Caco-2 (cell line): ENCODE results near the gene KMT5B. TPM values are rescaled to one million over a fixed set of nuclear protein-coding genes. Genes with fewer than 3 reads are reported as not detected.

Source experiments
- Bru-seq: library from RNA; stranded (reverse); fragments of 400-500 nt; gene quantifications from one replicate; lab custom pipeline; 2021; lab: Mats Ljungman, UMichigan
- BruChase-seq, 2 experiments: library from RNA; stranded (reverse); fragments of 400-500 nt; gene quantifications; one replicate each; lab custom pipeline; 2021; lab: Mats Ljungman, UMichigan
- BruUV-seq: library from RNA; stranded (reverse); fragments of 400-500 nt; replicated peaks from 2 replicates; lab custom pipeline; 2021; lab: Mats Ljungman, UMichigan
- CTCF ChIA-PET: fragments of 300-600 bp; sonication (Branson Sonifier 250); formaldehyde crosslinking; loops from one replicate; lab custom pipeline; 2022; ENCODE audit warnings: antibody characterized with exemption; lab: Charles Lee
- POLR2A ChIA-PET: fragments of 300-600 bp; sonication (Branson Sonifier 250); formaldehyde crosslinking; loops from one replicate; lab custom pipeline; 2022; ENCODE audit warnings: antibody characterized with exemption; lab: Charles Lee
- DNase-seq, 2 experiments: peaks; one replicate each; pipeline versions ENCODE4 v3.0.0 to v3.0.0-alpha.2; 2020 to 2022
- H3K27me3 ChIP-seq: replicated peaks from 2 replicates; pipeline ENCODE4 v1.6.0; 2011; ENCODE audit warnings: low read length; ENCODE audit not compliant: control insufficient read depth, insufficient read depth
- H3K36me3 ChIP-seq: 2 replicates; pipeline ENCODE4 v1.5.1; 2011; ENCODE audit warnings: low read length; ENCODE audit not compliant: control insufficient read depth, insufficient read depth
- H3K4me1 ChIP-seq: fragments of 250-450 bp; sonication (Bioruptor Pico); 2 replicates; pipeline ENCODE4 v1.5.1; 2020; ENCODE audit warnings: mild to moderate bottlenecking
- H3K4me3 ChIP-seq: 2 replicates; pipeline ENCODE4 v1.5.1; 2011; ENCODE audit warnings: low read depth, mild to moderate bottlenecking, control low read depth, low read length
- H3K9me3 ChIP-seq: fragments of 250-450 bp; sonication (Bioruptor Pico); 2 replicates; pipeline ENCODE4 v1.5.1; 2020; ENCODE audit warnings: mild to moderate bottlenecking, moderate library complexity
- H3K27ac Mint-ChIP-seq: one replicate; pipeline ENCODE4 v1.8.0; 2022; ENCODE audit warnings: mixed read lengths; ENCODE audit not compliant: unreplicated experiment
- H3K27me3 Mint-ChIP-seq: one replicate; pipeline ENCODE4 v1.8.0; 2022; ENCODE audit warnings: mixed read lengths; ENCODE audit not compliant: insufficient read depth, unreplicated experiment
- H3K36me3 Mint-ChIP-seq: one replicate; pipeline ENCODE4 v1.8.0; 2022; ENCODE audit warnings: mild to moderate bottlenecking, mixed read lengths; ENCODE audit not compliant: insufficient read depth, unreplicated experiment
- H3K4me1 Mint-ChIP-seq: one replicate; pipeline ENCODE4 v1.8.0; 2022; ENCODE audit warnings: low read depth, mixed read lengths; ENCODE audit not compliant: unreplicated experiment
- H3K4me3 Mint-ChIP-seq: one replicate; pipeline ENCODE4 v1.8.0; 2022; ENCODE audit warnings: mild to moderate bottlenecking, moderate library complexity, mixed read lengths; ENCODE audit not compliant: unreplicated experiment
- H3K9me3 Mint-ChIP-seq: one replicate; pipeline ENCODE4 v1.8.0; 2022; ENCODE audit warnings: mixed read lengths; ENCODE audit not compliant: unreplicated experiment
- CTCF ChIP-seq, 2 experiments: fragments of 200-600 bp in 1 of 2; IDR thresholded peaks; 1 replicate in 1 of 2; 2 replicates in 1 of 2; pipeline versions ENCODE4 v1.5.1 to v1.8.0; 2011 to 2022; ENCODE audit warnings: antibody characterized with exemption in 1 of 2, control low read depth in 1 of 2, inconsistent platforms in 1 of 2, low read depth in 1 of 2, low read length in 1 of 2, mild to moderate bottlenecking in 1 of 2, moderate library complexity in 1 of 2; ENCODE audit not compliant: insufficient read depth in 1 of 2, severe bottlenecking in 1 of 2, unreplicated experiment in 1 of 2
- intact Hi-C: fragments of 100-400 bp; cut with micrococcal nuclease; formaldehyde crosslinking; loops from one replicate; pipeline ENCODE4 v1.10.0; 2022; ENCODE audit not compliant: unreplicated experiment
- long read RNA-seq: library from polyadenylated mRNA; stranded (forward); transcript quantifications from one replicate; pipeline ENCODE4 v2.0.0, GENCODE V29; 2022
- total RNA-seq: library from RNA; stranded (reverse); gene quantifications from 2 replicates; pipeline ENCODE4 v1.2.3, GENCODE V29; 2022

KMT5B gene
- total RNA-seq (89.1 and 91.2 TPM in 2 replicates), Bru-seq, nascent RNA (percentile 94 among the genes with signal in this experiment), BruChase-seq, experiment 1, labeled RNA remaining after a 2-hour chase (percentile 92 among the genes with signal in this experiment), BruChase-seq, experiment 2, labeled RNA remaining after a 6-hour chase (percentile 90 among the genes with signal in this experiment)
- long read RNA-seq, partial matches to known transcripts: 92 of 169 reads
- long read RNA-seq, other reads (novel, unspliced or antisense): 74 of 169 reads

- intact Hi-C loops: no loop called here
- Histone ChIP-seq H3K27me3 (no peaks in the 10 kb centered on the region), H3K9me3 (no peaks in the 10 kb centered on the region), H3K4me1 (peaks cover 21% of the 10 kb centered on the region), H3K4me3 (peak within 1 kb of the TSS; percentile 99), H3K36me3 (no peaks in the 10 kb centered on the region)
- H3K27me3 Mint-ChIP-seq: no peaks in the 10 kb centered on the region
- DNase-seq: peak in 1 of 2 experiments; percentile 89
- peak within 1 kb of the TSS; percentile 85 for H3K27ac Mint-ChIP-seq
- H3K9me3 Mint-ChIP-seq: no peaks in the 10 kb centered on the region
- H3K4me3 Mint-ChIP-seq: peak within 1 kb of the TSS; percentile 86
- CTCF ChIA-PET: interaction anchor here (1.8 kb wide), 1 partner anchor 85 kb away, joined by 6 read pairs; no protein-coding TSS in a partner anchor
- POLR2A ChIA-PET: no interaction called here
- H3K4me1 Mint-ChIP-seq: peaks cover 37% of the 10 kb centered on the region
- H3K36me3 Mint-ChIP-seq: peaks cover 30% of the 10 kb centered on the region
- no peak for TF ChIP-seq CTCF (IDR thresholded peaks at IDR 0.05; ENCODE audit: insufficient read depth in 1 of 2, low read depth in 1 of 2, low read length in 1 of 2, severe bottlenecking in 1 of 2, unreplicated experiment in 1 of 2)
- BruUV-seq: no TSS peak
Observed at GRCh38 chr11:68213135-68213515, at the start of gene KMT5B. TSS of gene KMT5B (minus strand) at chr11:68213296. CDS start at chr11:68190076, 23,220 bp downstream.

- no peak for TF ChIP-seq CTCF (IDR thresholded peaks at IDR 0.05; ENCODE audit: insufficient read depth in 1 of 2, low read depth in 1 of 2, low read length in 1 of 2, severe bottlenecking in 1 of 2, unreplicated experiment in 1 of 2)
- no peak overlapping the region for H3K4me3 Mint-ChIP-seq
- no peak overlapping the region for H3K4me3 ChIP-seq
- peaks cover 10% of the 10 kb centered on the region for H3K4me1 Mint-ChIP-seq
- H3K36me3 ChIP-seq: peaks cover 12% of the 10 kb centered on the region
- ChIA-PET POLR2A (no interaction called here), CTCF (interaction anchor here (1.3 kb wide), 1 partner anchor 10 kb away, joined by 3 read pairs; no protein-coding TSS in a partner anchor)
- no peak overlapping the region for H3K27ac Mint-ChIP-seq
- DNase-seq: peak in 1 of 2 experiments; percentile 31
- BruUV-seq: no TSS peak
- peaks cover 7% of the 10 kb centered on the region for H3K9me3 Mint-ChIP-seq
- no peaks in the 10 kb centered on the region for H3K27me3 Mint-ChIP-seq
- intact Hi-C loops: no loop called here
- H3K27me3 ChIP-seq: no peaks in the 10 kb centered on the region
- no peaks in the 10 kb centered on the region for H3K9me3 ChIP-seq
- peaks cover 61% of the 10 kb centered on the region for H3K36me3 Mint-ChIP-seq
- peaks cover 6% of the 10 kb centered on the region for H3K4me1 ChIP-seq
Observed at GRCh38 chr11:68262544-68262827, 49.4 kb upstream of the KMT5B start.

GRCh38 chr11:68261749-68262543 is 48.9 kb upstream of the KMT5B start:
- BruUV-seq: no TSS peak
- no peak for TF ChIP-seq CTCF (IDR thresholded peaks at IDR 0.05; ENCODE audit: insufficient read depth in 1 of 2, low read depth in 1 of 2, low read length in 1 of 2, severe bottlenecking in 1 of 2, unreplicated experiment in 1 of 2)
- CTCF ChIA-PET: no interaction called here
- POLR2A ChIA-PET: no interaction called here
- Mint-ChIP-seq H3K4me1 (peaks cover 11% of the 10 kb centered on the region), H3K36me3 (peaks cover 63% of the 10 kb centered on the region), H3K9me3 (peaks cover 7% of the 10 kb centered on the region), H3K27me3 (no peaks in the 10 kb centered on the region), H3K4me3 (no peak overlapping the region), H3K27ac (no peak overlapping the region)
- peaks cover 9% of the 10 kb centered on the region for H3K36me3 ChIP-seq
- DNase-seq: peak in 1 of 2 experiments; percentile 33
- H3K4me1 ChIP-seq: peaks cover 11% of the 10 kb centered on the region
- intact Hi-C loops: no loop called here
- H3K27me3 ChIP-seq: no peaks in the 10 kb centered on the region
- no peaks in the 10 kb centered on the region for H3K9me3 ChIP-seq
- no peak overlapping the region for H3K4me3 ChIP-seq
